Measurements from ENCODE around the gene MFAP2.

Gene MFAP2

GRCh38 chr1:17013491-17014320 lies 33.3 kb upstream of the MFAP2 start:
- H3K9me3 Mint-ChIP-seq (ENCODE audit: low read depth): no peaks in the 10 kb centered on the region
- peak overlapping the region; percentile 10 for H3K4me3 Mint-ChIP-seq
- peaks cover 16% of the 10 kb centered on the region for H3K4me1 Mint-ChIP-seq (ENCODE audit: low read depth)
- no peaks in the 10 kb centered on the region for H3K27me3 Mint-ChIP-seq
- no peak overlapping the region for H3K27ac Mint-ChIP-seq
- H3K36me3 Mint-ChIP-seq: no peaks in the 10 kb centered on the region

- no peaks in the 10 kb centered on the region for H3K27me3 Mint-ChIP-seq
- H3K9me3 Mint-ChIP-seq (ENCODE audit: low read depth): no peaks in the 10 kb centered on the region
- no peak overlapping the region for H3K27ac Mint-ChIP-seq
- H3K4me1 Mint-ChIP-seq (ENCODE audit: low read depth): peaks cover 16% of the 10 kb centered on the region
- peak overlapping the region; percentile 10 for H3K4me3 Mint-ChIP-seq
- H3K36me3 Mint-ChIP-seq: no peaks in the 10 kb centered on the region
Measured at GRCh38 chr1:17012775-17013490, 32.5 kb upstream of the MFAP2 start.

GRCh38 chr1:17011439-17012307 lies 31.3 kb upstream of the MFAP2 start, which contains the start of gene ATP13A2:
TSS of gene ATP13A2 (minus strand) at chr1:17011928. CDS start at chr1:17011738, 190 bp downstream.
- peak within 1 kb of the TSS; percentile 85 for H3K4me3 Mint-ChIP-seq
- peak within 1 kb of the TSS; percentile 75 for H3K27ac Mint-ChIP-seq
- no peaks in the 10 kb centered on the region for H3K27me3 Mint-ChIP-seq
- peaks cover 16% of the 10 kb centered on the region for H3K4me1 Mint-ChIP-seq (ENCODE audit: low read depth)
- no peaks in the 10 kb centered on the region for H3K9me3 Mint-ChIP-seq (ENCODE audit: low read depth)
- H3K36me3 Mint-ChIP-seq: no peaks in the 10 kb centered on the region

GRCh38 chr1:17011092-17011438 lies 30.6 kb upstream of the MFAP2 start:
- Mint-ChIP-seq H3K27ac (no peak overlapping the region), H3K9me3 (ENCODE audit: low read depth) (no peaks in the 10 kb centered on the region), H3K27me3 (no peaks in the 10 kb centered on the region), H3K4me3 (peak overlapping the region; percentile 85), H3K36me3 (no peaks in the 10 kb centered on the region), H3K4me1 (ENCODE audit: low read depth) (peaks cover 16% of the 10 kb centered on the region)

GRCh38 chr1:17009706-17010105 lies 29.3 kb upstream of the MFAP2 start:
- no peaks in the 10 kb centered on the region for H3K36me3 Mint-ChIP-seq
- peaks cover 16% of the 10 kb centered on the region for H3K4me1 Mint-ChIP-seq (ENCODE audit: low read depth)
- no peaks in the 10 kb centered on the region for H3K9me3 Mint-ChIP-seq (ENCODE audit: low read depth)
- no peak overlapping the region for H3K27ac Mint-ChIP-seq
- H3K27me3 Mint-ChIP-seq: no peaks in the 10 kb centered on the region
- H3K4me3 Mint-ChIP-seq: peak overlapping the region; percentile 42

- Mint-ChIP-seq H3K9me3 (ENCODE audit: low read depth) (no peaks in the 10 kb centered on the region), H3K36me3 (no peaks in the 10 kb centered on the region), H3K27ac (no peak overlapping the region), H3K4me1 (ENCODE audit: low read depth) (peaks cover 16% of the 10 kb centered on the region), H3K4me3 (no peak overlapping the region), H3K27me3 (no peaks in the 10 kb centered on the region)
Measured at GRCh38 chr1:17008208-17008855, 27.9 kb upstream of the MFAP2 start.

- H3K4me1 Mint-ChIP-seq (ENCODE audit: low read depth): peaks cover 15% of the 10 kb centered on the region
- H3K4me3 Mint-ChIP-seq: no peak overlapping the region
- no peaks in the 10 kb centered on the region for H3K36me3 Mint-ChIP-seq
- no peak overlapping the region for H3K27ac Mint-ChIP-seq
- H3K9me3 Mint-ChIP-seq (ENCODE audit: low read depth): no peaks in the 10 kb centered on the region
- H3K27me3 Mint-ChIP-seq: no peaks in the 10 kb centered on the region
Measured at GRCh38 chr1:17007121-17007520, 26.7 kb upstream of the MFAP2 start.

- peaks cover 6% of the 10 kb centered on the region for H3K4me1 Mint-ChIP-seq (ENCODE audit: low read depth)
- H3K4me3 Mint-ChIP-seq: no peak overlapping the region
- no peak overlapping the region for H3K27ac Mint-ChIP-seq
- H3K36me3 Mint-ChIP-seq: no peaks in the 10 kb centered on the region
- no peaks in the 10 kb centered on the region for H3K27me3 Mint-ChIP-seq
- H3K9me3 Mint-ChIP-seq (ENCODE audit: low read depth): no peaks in the 10 kb centered on the region
Measured at GRCh38 chr1:17005365-17005740, 24.9 kb upstream of the MFAP2 start.

- Mint-ChIP-seq H3K27me3 (no peaks in the 10 kb centered on the region), H3K9me3 (ENCODE audit: low read depth) (no peaks in the 10 kb centered on the region), H3K4me1 (ENCODE audit: low read depth) (peaks cover 1% of the 10 kb centered on the region), H3K4me3 (no peak overlapping the region), H3K36me3 (no peaks in the 10 kb centered on the region), H3K27ac (no peak overlapping the region)
Measured at GRCh38 chr1:17004466-17005364, 24.3 kb upstream of the MFAP2 start.

- Mint-ChIP-seq H3K27ac (no peak overlapping the region), H3K36me3 (peaks cover 5% of the 10 kb centered on the region), H3K9me3 (ENCODE audit: low read depth) (no peaks in the 10 kb centered on the region), H3K4me3 (no peak overlapping the region), H3K27me3 (no peaks in the 10 kb centered on the region), H3K4me1 (ENCODE audit: low read depth) (no peaks in the 10 kb centered on the region)
Measured at GRCh38 chr1:17002524-17002902, 22.1 kb upstream of the MFAP2 start.

- Mint-ChIP-seq H3K27ac (no peak overlapping the region), H3K36me3 (peaks cover 5% of the 10 kb centered on the region), H3K4me3 (no peak overlapping the region), H3K9me3 (ENCODE audit: low read depth) (no peaks in the 10 kb centered on the region), H3K4me1 (ENCODE audit: low read depth) (no peaks in the 10 kb centered on the region), H3K27me3 (no peaks in the 10 kb centered on the region)
Measured at GRCh38 chr1:17001760-17002523, 21.5 kb upstream of the MFAP2 start.

GRCh38 chr1:16999863-17000262 lies 19.4 kb upstream of the MFAP2 start:
- peaks cover 5% of the 10 kb centered on the region for H3K36me3 Mint-ChIP-seq
- H3K4me1 Mint-ChIP-seq (ENCODE audit: low read depth): no peaks in the 10 kb centered on the region
- H3K9me3 Mint-ChIP-seq (ENCODE audit: low read depth): no peaks in the 10 kb centered on the region
- no peaks in the 10 kb centered on the region for H3K27me3 Mint-ChIP-seq
- H3K4me3 Mint-ChIP-seq: no peak overlapping the region
- no peak overlapping the region for H3K27ac Mint-ChIP-seq

GRCh38 chr1:16998589-16998988 lies 18.2 kb upstream of the MFAP2 start:
- Mint-ChIP-seq H3K4me1 (ENCODE audit: low read depth) (no peaks in the 10 kb centered on the region), H3K4me3 (no peak overlapping the region), H3K27me3 (no peaks in the 10 kb centered on the region), H3K9me3 (ENCODE audit: low read depth) (no peaks in the 10 kb centered on the region), H3K36me3 (peaks cover 5% of the 10 kb centered on the region), H3K27ac (no peak overlapping the region)
